OCI-LY3 (cell line): ENCODE results near the gene RTF1.

Experiments
- EZH2phosphoT487 ChIP-seq: fragments of 200-600 bp; shearing (Covaris generic); IDR thresholded peaks from 2 replicates; pipeline ENCODE4 v1.6.1; 2018; ENCODE audit warnings: antibody characterized with exemption, mixed run types, low read depth
- TF ChIP-seq, protein P1 (sequence below): fragments of 200-600, 300-600 bp; sonication (generic); IDR thresholded peaks from 2 replicates; pipeline ENCODE4 v1.5.1; 2014; ENCODE audit warnings: antibody characterized with exemption, low read length, low read depth

DNA sequence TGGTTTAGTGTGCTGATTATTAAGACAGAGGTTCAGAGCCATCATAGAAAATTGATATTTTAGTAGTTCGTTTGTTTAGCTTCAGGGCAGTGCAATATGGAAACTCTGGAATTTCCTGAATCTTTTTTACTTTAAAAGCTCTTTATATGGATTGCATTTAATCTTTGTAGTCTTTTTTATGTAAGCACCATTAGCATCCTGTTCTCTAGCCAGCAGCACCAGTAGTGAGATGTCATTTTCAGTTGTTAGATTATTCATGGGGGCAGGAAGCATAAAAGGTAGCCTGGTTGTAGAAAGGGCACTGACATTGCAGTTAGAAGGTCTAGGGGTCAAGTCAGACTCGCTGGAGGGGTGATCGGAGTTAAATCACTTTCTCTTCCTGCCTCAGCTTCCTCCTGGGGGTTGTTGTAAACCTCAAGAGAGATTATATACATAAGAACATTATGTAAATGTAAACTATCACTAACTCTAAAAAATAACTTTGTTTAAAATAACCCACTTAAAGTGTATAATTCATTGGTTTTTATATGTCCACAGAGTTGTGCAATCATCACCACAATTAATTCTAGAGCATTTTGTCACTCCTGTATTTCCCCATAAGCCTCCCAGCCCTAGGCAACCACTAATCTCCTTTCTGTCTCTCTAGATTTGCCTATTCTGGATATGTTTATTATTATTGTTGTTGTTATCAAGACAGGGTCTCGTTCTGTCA, 45.3 kb downstream of the RTF1 start:
- TF ChIP-seq, protein P1, sequence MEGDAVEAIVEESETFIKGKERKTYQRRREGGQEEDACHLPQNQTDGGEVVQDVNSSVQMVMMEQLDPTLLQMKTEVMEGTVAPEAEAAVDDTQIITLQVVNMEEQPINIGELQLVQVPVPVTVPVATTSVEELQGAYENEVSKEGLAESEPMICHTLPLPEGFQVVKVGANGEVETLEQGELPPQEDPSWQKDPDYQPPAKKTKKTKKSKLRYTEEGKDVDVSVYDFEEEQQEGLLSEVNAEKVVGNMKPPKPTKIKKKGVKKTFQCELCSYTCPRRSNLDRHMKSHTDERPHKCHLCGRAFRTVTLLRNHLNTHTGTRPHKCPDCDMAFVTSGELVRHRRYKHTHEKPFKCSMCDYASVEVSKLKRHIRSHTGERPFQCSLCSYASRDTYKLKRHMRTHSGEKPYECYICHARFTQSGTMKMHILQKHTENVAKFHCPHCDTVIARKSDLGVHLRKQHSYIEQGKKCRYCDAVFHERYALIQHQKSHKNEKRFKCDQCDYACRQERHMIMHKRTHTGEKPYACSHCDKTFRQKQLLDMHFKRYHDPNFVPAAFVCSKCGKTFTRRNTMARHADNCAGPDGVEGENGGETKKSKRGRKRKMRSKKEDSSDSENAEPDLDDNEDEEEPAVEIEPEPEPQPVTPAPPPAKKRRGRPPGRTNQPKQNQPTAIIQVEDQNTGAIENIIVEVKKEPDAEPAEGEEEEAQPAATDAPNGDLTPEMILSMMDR: no peak
- no peak for TF ChIP-seq EZH2phosphoT487
